ENCODE data around the gene CAPN1. TPM values are rescaled to one million over a fixed set of nuclear protein-coding genes. Genes with fewer than 3 reads are reported as not detected.

CAPN1 gene
- polyA plus RNA-seq, 1 of the 3 experiments (the other 2 are of a cell fraction), result 92.2 TPM

DNA sequence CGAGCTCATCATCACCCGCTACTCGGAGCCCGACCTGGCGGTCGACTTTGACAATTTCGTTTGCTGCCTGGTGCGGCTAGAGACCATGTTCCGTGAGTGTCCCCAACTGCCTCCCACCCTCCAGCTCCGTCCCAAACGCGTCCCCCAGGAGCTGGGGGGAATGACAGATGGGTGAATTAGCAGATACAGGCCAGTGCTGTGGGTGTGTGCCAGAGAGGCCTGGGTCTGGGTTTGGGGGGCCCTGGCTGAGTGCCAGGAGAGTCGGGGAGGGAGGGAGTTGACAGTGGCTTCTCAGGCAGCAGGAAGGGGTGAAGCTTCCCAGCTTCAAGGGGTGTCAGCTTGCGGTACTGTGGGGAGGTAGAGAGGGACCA, 28.6 kb downstream of the CAPN1 start:
- peaks cover 17 to 46% of the 10 kb centered on the region in 2 experiments for H3K36me3 ChIP-seq (replicated peaks in 1 of 2; ENCODE audit: control insufficient read depth in 1 of 2, insufficient read depth in 2 of 2, low read length in 1 of 2)
- H3K4me3 ChIP-seq (ENCODE audit: low read depth in 2 of 2, low read length in 1 of 2), result no peak overlapping the region
- peaks cover under 1% of the 10 kb centered on the region for H3F3A ChIP-seq (replicated peaks; ENCODE audit: insufficient read depth)
- no peak overlapping the region for H3K27ac ChIP-seq (ENCODE audit: low read depth in 2 of 2, low read length in 1 of 2)
- TF ChIP-seq TAF1 (IDR thresholded peaks at IDR 0.05; ENCODE audit: borderline replicate concordance, low read depth, low read length) (no peak), ZBTB33 (IDR thresholded peaks at IDR 0.05; ENCODE audit: borderline replicate concordance, low read depth) (no peak), GABPA (IDR thresholded peaks at IDR 0.05; ENCODE audit: low read depth) (no peak), POLR2AphosphoS5 (IDR thresholded peaks at IDR 0.05; ENCODE audit: low read depth, low read length) (no peak), MXI1 (IDR thresholded peaks at IDR 0.05; ENCODE audit: low read depth, low read length) (no peak)
- TF ChIP-seq, protein P1, sequence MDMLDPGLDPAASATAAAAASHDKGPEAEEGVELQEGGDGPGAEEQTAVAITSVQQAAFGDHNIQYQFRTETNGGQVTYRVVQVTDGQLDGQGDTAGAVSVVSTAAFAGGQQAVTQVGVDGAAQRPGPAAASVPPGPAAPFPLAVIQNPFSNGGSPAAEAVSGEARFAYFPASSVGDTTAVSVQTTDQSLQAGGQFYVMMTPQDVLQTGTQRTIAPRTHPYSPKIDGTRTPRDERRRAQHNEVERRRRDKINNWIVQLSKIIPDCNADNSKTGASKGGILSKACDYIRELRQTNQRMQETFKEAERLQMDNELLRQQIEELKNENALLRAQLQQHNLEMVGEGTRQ (IDR thresholded peaks at IDR 0.05; ENCODE audit: borderline replicate concordance, low read depth, low read length), result no peak
- WGBS (ENCODE audit: low lambda C conversion rate), result 85% methylated on average over 14 of the region's 14 CpGs
- H2AFZ ChIP-seq (ENCODE audit: low read depth), result no peak overlapping the region
- DNase-seq, result no peak
- H3K9me3 ChIP-seq, result no peaks in the 10 kb centered on the region
- H3K79me2 ChIP-seq (ENCODE audit: insufficient read depth), result no peaks in the 10 kb centered on the region
- no peaks in the 10 kb centered on the region for H3K4me1 ChIP-seq (ENCODE audit: control insufficient read depth in 1 of 2, insufficient read depth in 2 of 2, low read depth in 1 of 2, low read length in 1 of 2)
- ChIA-PET POLR2A (no interaction called here), CTCF (interaction anchor here (1.0 to 2.0 kb wide), 2 partner anchors 34 to 119 kb away, joined by 3 to 10 read pairs; no protein-coding TSS in a partner anchor)
- no peak overlapping the region for H3K4me2 ChIP-seq
- no peaks in the 10 kb centered on the region for H3K9me2 ChIP-seq
- no peaks in the 10 kb centered on the region for H4K20me1 ChIP-seq (ENCODE audit: insufficient read depth)
- no peaks in the 10 kb centered on the region for H3K27me3 ChIP-seq (ENCODE audit: insufficient read depth)
- H3K9ac ChIP-seq, result no peak overlapping the region

DNA sequence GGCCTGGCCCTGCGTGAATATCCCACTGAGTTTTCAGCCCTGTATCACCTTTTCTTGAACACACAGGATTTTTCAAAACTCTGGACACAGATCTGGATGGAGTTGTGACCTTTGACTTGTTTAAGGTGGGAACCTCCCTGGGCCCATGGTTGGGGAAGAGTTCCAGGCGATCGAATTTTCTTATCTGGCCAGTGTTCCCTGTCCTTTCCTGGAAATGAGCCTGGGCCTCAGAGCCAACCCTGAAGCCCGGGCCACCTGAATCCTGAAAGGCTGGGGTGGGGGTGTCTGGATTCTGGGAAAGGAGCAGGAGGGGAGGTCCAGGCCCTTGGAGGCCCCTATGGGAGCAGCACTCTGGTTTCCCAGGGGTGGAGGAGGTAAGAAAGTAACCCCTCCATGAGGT, 29.0 kb downstream of the CAPN1 start:
- H3K4me1 ChIP-seq (ENCODE audit: control insufficient read depth in 1 of 2, insufficient read depth in 2 of 2, low read depth in 1 of 2, low read length in 1 of 2), result no peaks in the 10 kb centered on the region

More for the DNA sequence above, 29.0 kb downstream of the CAPN1 start:
- Histone ChIP-seq H4K20me1 (ENCODE audit: insufficient read depth) (no peaks in the 10 kb centered on the region), H3K4me2 (no peak overlapping the region), H3K36me3 (replicated peaks in 1 of 2; ENCODE audit: control insufficient read depth in 1 of 2, insufficient read depth in 2 of 2, low read length in 1 of 2) (peaks cover 14 to 42% of the 10 kb centered on the region in 2 experiments), H3K27me3 (ENCODE audit: insufficient read depth) (no peaks in the 10 kb centered on the region), H3K27ac (ENCODE audit: low read depth in 2 of 2, low read length in 1 of 2) (no peak overlapping the region), H2AFZ (ENCODE audit: low read depth) (no peak overlapping the region), H3F3A (replicated peaks; ENCODE audit: insufficient read depth) (peaks cover 3% of the 10 kb centered on the region), H3K9ac (no peak overlapping the region), H3K79me2 (ENCODE audit: insufficient read depth) (no peaks in the 10 kb centered on the region), H3K9me3 (no peaks in the 10 kb centered on the region), H3K9me2 (no peaks in the 10 kb centered on the region), H3K4me3 (ENCODE audit: low read depth in 2 of 2, low read length in 1 of 2) (no peak overlapping the region)
- no peak for TF ChIP-seq RAD21 (IDR thresholded peaks at IDR 0.05; ENCODE audit: low read length)
- no peak for TF ChIP-seq RCOR1 (IDR thresholded peaks at IDR 0.05; ENCODE audit: low read length)
- TF ChIP-seq ZBTB33 (IDR thresholded peaks at IDR 0.05; ENCODE audit: borderline replicate concordance, low read depth), result no peak
- TF ChIP-seq POLR2AphosphoS5 (IDR thresholded peaks at IDR 0.05; ENCODE audit: low read depth, low read length), result no peak
- no peak for TF ChIP-seq NRF1 (IDR thresholded peaks at IDR 0.05; ENCODE audit: low read depth, low read length)
- no peak for TF ChIP-seq SMC3 (IDR thresholded peaks at IDR 0.05; ENCODE audit: low read depth, low read length)
- TF ChIP-seq TEAD4 (IDR thresholded peaks at IDR 0.05; ENCODE audit: borderline replicate concordance, insufficient read depth), result no peak
- no peak for TF ChIP-seq GATA2 (CRISPR knock-in tag; IDR thresholded peaks at IDR 0.05)
- no peak for TF ChIP-seq TAF1 (IDR thresholded peaks at IDR 0.05; ENCODE audit: borderline replicate concordance, low read depth, low read length)
- no peak for TF ChIP-seq EZH2phosphoT487 (IDR thresholded peaks at IDR 0.05; ENCODE audit: borderline replicate concordance, low read depth)
- TF ChIP-seq, protein P1 (IDR thresholded peaks at IDR 0.05; ENCODE audit: borderline replicate concordance, low read depth, low read length), result no peak
- TF ChIP-seq YY1 (IDR thresholded peaks at IDR 0.05; ENCODE audit: low read depth), result no peak
- ChIA-PET POLR2A (no interaction called here), CTCF (interaction anchor here (1.0 to 2.0 kb wide), 3 partner anchors 14 to 119 kb away, joined by 3 to 10 read pairs (median 3); no protein-coding TSS in a partner anchor)
- 87% methylated on average over 3 of the region's 4 CpGs for WGBS (ENCODE audit: low lambda C conversion rate)
- DNase-seq, result no peak
